ENCODE measurements around the gene IDH3G.

The IDH3G gene

DNA sequence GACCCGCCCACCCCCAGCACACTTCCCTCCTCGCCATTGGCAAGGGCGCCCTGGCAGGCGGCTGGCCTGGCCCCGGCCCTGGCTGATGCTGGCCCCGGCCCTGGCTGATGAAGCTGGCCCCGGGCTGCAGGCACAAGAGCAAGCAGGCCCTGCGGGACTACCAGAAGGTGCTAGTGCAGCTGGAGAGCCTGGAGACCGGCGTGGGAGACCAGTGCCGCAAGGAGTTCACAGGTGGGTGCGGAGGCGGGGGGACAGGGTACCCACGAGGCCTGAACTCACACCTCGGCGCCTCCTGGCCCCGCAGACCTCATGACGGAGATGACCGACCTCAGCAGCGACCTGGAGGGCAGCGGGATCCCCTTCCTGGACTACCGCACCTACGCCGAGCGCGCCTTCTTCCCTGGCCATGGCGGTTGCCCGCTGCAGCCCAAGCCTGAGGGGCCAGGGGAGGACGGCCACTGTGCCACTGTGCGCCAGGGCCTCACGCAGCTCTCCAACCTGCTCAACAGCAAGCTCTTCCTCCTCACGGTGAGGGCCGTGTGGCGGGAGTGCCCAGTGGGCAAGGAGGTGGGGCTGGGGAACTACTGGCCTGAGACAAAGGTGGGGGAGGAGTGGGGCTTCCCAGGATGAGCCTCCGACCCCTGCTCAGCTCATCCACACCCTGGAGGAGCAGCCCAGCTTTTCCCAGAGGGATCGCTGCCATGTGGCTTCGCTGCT is 19.4 kb downstream of the IDH3G start:
- H3K27me3 ChIP-seq (ENCODE audit: control insufficient read depth, insufficient read depth, low read length), result no peaks in the 10 kb centered on the region
- H3K9me3 ChIP-seq (ENCODE audit: control insufficient read depth, insufficient read depth, low read length), result no peaks in the 10 kb centered on the region
- H3K4me3 ChIP-seq (ENCODE audit: low read depth, low read length), result no peak overlapping the region
- no peaks in the 10 kb centered on the region for H3K36me3 ChIP-seq (ENCODE audit: control insufficient read depth, insufficient read depth, low read length)
- no peaks in the 10 kb centered on the region for H3K4me1 ChIP-seq (ENCODE audit: control insufficient read depth, insufficient read depth, low read length)
- no peak overlapping the region for H3K9ac ChIP-seq (ENCODE audit: low read depth, low read length)

DNA sequence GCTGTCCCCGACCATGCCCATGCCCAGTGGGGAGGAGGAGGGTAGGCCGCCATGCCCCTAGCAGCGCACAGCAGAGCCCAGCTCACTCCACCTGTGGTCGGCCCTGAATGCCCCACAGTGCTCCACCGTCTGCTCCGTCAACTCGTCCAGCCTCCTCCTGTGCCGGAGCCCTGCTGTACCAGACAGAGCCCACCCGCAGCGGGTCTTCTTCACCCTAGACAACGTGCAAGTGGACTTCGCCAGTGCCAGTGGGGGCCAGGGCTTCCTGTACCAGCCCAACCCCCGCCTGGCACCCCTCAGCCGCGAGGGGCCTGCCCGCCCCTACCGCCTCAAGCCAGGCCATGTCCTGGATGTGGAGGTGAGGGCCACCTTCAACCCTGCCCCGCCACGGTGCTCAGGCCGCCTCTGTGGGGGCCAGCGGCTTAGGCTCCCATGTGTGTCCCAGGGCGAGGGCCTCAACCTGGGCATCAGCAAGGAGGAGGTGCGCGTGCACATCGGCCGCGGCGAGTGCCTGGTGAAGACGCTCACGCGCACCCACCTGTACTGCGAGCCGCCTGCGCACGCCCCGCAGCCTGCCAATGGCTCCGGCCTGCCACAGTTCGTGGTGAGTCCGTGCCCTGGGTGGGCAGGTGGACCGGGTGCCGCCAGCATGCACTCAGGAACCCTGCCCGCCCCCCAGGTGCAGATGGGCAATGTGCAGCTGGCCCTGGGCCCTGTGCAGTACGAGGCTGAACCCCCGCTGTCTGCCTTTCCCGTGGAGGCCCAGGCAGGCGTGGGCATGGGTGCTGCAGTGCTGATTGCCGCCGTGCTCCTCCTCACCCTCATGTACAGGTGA is 20.2 kb downstream of the IDH3G start:
- Histone ChIP-seq H3K4me3 (ENCODE audit: low read depth, low read length) (no peak overlapping the region), H3K9me3 (ENCODE audit: control insufficient read depth, insufficient read depth, low read length) (no peaks in the 10 kb centered on the region), H3K9ac (ENCODE audit: low read depth, low read length) (no peak overlapping the region)

DNA sequence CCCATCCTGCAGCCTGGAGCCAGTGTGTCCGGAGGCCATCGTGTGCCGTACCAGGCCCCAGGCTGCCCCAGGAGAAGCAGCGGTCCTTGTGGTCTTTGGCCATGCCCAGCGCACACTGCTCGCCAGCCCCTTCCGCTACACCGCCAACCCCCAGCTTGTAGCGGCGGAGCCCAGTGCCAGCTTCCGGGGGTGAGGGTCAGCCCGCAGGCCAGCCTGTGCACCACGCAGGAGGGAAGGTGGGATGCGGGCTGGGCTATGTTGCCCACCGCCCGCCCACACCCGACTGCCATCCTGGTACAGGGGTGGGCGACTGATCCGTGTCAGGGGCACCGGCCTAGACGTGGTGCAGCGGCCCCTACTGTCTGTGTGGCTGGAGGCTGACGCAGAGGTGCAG is 21.0 kb downstream of the IDH3G start:
- no peaks in the 10 kb centered on the region for H3K9me3 ChIP-seq (ENCODE audit: control insufficient read depth, insufficient read depth, low read length)
- H3K9ac ChIP-seq (ENCODE audit: low read depth, low read length), result no peak overlapping the region
- no peaks in the 10 kb centered on the region for H3K4me1 ChIP-seq (ENCODE audit: control insufficient read depth, insufficient read depth, low read length)
- H3K4me3 ChIP-seq (ENCODE audit: low read depth, low read length), result no peak overlapping the region
- no peaks in the 10 kb centered on the region for H3K36me3 ChIP-seq (ENCODE audit: control insufficient read depth, insufficient read depth, low read length)
- no peaks in the 10 kb centered on the region for H3K27me3 ChIP-seq (ENCODE audit: control insufficient read depth, insufficient read depth, low read length)

More for the DNA sequence above, 20.2 kb downstream of the IDH3G start:
- H3K4me1 ChIP-seq (ENCODE audit: control insufficient read depth, insufficient read depth, low read length), result no peaks in the 10 kb centered on the region
- no peaks in the 10 kb centered on the region for H3K36me3 ChIP-seq (ENCODE audit: control insufficient read depth, insufficient read depth, low read length)
- no peaks in the 10 kb centered on the region for H3K27me3 ChIP-seq (ENCODE audit: control insufficient read depth, insufficient read depth, low read length)

DNA sequence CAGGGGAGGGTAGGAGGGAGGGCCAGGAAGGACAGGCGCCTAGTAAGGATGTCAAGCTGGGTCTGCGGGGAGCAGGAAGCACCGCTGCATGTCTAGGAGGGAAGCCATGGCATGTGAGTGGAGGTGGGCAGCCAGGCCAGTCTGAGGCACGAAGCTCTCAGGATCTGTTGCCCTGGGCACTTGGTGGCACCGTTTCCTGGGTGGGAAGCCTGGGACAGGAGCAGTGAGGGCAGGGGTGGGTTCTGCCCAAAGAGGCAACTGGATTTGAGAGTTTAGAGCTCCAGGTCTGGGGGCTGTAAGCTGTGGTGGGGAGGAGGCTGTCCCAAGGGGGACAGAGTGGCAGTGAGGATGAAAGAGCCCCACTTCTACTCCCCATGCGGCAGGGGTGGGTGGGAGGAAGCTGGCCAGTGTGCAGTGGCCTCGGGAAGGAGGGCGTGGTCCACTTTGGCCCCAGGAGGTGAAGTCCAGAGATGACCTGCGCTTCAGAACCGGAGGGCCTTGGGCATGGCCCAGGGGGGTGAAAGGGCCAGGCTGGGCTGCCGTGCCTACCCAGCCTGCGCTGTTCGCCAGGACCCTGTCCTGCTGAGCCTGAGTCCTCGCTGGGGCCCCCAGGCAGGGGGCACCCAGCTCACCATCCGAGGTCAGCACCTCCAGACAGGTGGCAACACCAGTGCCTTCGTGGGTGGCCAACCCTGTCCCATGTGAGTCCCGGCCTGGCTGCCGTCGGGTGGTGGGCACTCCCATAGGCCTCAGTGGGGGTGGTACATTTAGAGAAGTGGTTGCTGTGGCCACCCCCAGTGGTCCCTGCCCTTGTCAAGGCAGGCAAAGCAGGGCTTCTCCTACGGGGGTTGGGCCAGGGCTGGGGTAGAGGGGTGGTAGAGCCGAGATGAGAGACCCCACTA is 21.6 kb downstream of the IDH3G start:
- H3K4me1 ChIP-seq (ENCODE audit: control insufficient read depth, insufficient read depth, low read length), result no peaks in the 10 kb centered on the region
- H3K27me3 ChIP-seq (ENCODE audit: control insufficient read depth, insufficient read depth, low read length), result no peaks in the 10 kb centered on the region
- H3K4me3 ChIP-seq (ENCODE audit: low read depth, low read length), result no peak overlapping the region
- H3K9me3 ChIP-seq (ENCODE audit: control insufficient read depth, insufficient read depth, low read length), result no peaks in the 10 kb centered on the region
- no peaks in the 10 kb centered on the region for H3K36me3 ChIP-seq (ENCODE audit: control insufficient read depth, insufficient read depth, low read length)
- H3K9ac ChIP-seq (ENCODE audit: low read depth, low read length), result no peak overlapping the region

DNA sequence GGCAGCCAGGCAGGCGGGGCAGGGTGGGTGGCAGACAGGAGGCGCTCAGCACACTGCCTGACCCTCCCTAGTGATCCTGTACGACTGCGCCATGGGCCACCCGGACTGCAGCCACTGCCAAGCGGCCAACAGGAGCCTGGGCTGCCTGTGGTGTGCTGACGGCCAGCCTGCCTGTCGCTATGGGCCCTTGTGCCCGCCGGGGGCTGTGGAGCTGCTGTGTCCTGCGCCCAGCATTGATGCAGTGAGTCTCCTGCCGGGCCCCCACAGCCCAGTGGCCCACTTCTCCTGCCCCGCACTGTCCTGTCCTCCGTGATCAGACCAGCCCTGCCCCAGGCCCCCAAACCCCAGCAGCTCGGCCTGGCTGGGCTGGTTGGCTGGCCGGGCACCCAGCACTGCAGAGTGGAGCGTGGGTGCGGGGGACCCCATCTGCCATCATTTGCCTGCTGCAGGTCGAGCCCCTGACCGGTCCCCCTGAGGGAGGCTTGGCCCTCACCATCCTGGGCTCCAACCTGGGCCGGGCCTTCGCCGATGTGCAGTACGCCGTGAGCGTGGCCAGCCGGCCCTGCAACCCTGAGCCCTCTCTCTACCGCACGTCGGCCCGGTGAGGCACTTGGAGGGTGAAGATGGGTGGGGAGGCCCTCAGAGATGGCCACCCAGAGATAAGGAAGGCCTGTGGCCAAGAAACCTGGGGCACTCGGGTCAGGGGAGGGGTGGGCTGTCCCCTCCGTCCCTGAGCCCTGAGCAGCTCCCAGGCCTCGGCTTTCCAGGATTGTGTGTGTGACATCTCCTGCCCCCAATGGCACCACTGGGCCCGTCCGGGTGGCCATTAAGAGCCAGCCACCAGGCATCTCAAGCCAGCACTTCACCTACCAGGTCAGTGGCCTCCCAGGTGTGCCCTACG is 22.5 kb downstream of the IDH3G start:
- Histone ChIP-seq H3K4me1 (ENCODE audit: control insufficient read depth, insufficient read depth, low read length) (no peaks in the 10 kb centered on the region), H3K27me3 (ENCODE audit: control insufficient read depth, insufficient read depth, low read length) (no peaks in the 10 kb centered on the region), H3K9ac (ENCODE audit: low read depth, low read length) (no peak overlapping the region), H3K9me3 (ENCODE audit: control insufficient read depth, insufficient read depth, low read length) (no peaks in the 10 kb centered on the region), H3K36me3 (ENCODE audit: control insufficient read depth, insufficient read depth, low read length) (no peaks in the 10 kb centered on the region), H3K4me3 (ENCODE audit: low read depth, low read length) (no peak overlapping the region)

DNA sequence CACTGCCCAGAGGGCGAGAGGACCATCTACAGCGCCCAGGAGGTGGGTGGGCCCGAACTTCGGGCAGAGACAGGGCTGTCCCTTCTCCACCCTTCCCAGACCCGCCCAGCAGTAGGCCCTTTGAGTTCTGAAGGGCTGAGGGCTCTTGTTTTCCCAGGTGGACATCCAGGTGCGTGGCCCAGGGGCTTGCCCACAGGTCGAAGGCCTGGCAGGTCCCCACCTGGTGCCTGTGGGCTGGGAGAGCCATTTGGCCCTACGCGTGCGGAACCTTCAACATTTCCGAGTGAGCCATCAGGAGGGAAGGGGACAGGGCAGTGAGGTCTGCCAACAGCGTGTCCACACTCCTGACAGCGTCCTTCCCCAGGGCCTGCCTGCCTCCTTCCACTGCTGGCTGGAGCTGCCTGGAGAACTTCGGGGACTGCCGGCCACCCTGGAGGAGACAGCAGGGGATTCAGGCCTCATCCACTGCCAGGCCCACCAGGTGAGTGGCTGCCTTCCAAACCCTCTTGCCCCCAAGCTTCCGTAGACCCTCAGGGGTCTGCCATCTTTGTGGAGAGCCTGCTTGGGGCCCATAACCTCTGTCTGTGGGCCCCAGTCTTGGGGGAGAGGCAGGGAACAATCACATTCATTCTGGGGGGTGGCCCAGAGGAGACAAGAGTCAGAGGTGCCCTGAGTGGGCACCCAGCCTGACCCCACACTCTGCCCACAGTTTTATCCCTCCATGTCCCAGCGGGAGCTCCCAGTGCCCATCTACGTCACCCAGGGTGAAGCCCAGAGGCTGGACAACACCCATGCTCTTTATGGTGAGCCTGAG is 23.4 kb downstream of the IDH3G start:
- Histone ChIP-seq H3K4me1 (ENCODE audit: control insufficient read depth, insufficient read depth, low read length) (no peaks in the 10 kb centered on the region), H3K9me3 (ENCODE audit: control insufficient read depth, insufficient read depth, low read length) (no peaks in the 10 kb centered on the region), H3K27me3 (ENCODE audit: control insufficient read depth, insufficient read depth, low read length) (no peaks in the 10 kb centered on the region), H3K4me3 (ENCODE audit: low read depth, low read length) (no peak overlapping the region), H3K9ac (ENCODE audit: low read depth, low read length) (no peak overlapping the region), H3K36me3 (ENCODE audit: control insufficient read depth, insufficient read depth, low read length) (no peaks in the 10 kb centered on the region)

DNA sequence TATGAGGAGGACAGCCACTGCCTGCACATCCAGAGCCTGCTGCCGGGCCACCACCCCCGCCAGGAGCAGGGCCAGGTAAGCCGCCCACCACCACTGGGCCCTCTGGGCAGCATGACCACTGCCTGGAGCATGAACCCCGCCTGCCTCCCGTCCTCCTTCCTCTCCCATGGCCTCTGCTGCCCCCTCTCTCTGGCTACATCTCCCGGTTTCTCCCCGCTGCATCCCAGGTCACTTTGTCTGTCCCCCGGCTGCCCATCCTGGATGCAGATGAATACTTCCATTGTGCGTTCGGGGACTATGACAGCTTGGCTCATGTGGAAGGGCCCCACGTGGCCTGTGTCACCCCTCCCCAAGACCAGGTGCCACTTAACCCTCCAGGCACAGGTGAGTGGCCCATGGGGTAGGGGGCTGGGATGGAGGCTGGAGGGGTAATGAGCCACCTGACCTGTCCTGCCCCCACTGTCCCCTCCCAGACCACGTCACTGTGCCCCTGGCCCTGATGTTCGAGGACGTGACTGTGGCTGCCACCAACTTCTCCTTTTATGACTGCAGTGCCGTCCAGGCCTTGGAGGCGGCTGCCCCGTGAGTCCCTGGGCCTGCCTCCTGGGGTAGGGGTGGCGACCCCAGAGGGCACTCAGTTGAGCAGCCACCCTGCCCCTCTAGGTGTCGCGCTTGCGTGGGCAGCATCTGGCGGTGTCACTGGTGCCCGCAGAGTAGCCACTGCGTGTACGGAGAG is 24.1 kb downstream of the IDH3G start:
- Histone ChIP-seq H3K4me3 (ENCODE audit: low read depth, low read length) (no peak overlapping the region), H3K9ac (ENCODE audit: low read depth, low read length) (no peak overlapping the region), H3K36me3 (ENCODE audit: control insufficient read depth, insufficient read depth, low read length) (no peaks in the 10 kb centered on the region), H3K4me1 (ENCODE audit: control insufficient read depth, insufficient read depth, low read length) (no peaks in the 10 kb centered on the region), H3K27me3 (ENCODE audit: control insufficient read depth, insufficient read depth, low read length) (no peaks in the 10 kb centered on the region), H3K9me3 (ENCODE audit: control insufficient read depth, insufficient read depth, low read length) (no peaks in the 10 kb centered on the region)

DNA sequence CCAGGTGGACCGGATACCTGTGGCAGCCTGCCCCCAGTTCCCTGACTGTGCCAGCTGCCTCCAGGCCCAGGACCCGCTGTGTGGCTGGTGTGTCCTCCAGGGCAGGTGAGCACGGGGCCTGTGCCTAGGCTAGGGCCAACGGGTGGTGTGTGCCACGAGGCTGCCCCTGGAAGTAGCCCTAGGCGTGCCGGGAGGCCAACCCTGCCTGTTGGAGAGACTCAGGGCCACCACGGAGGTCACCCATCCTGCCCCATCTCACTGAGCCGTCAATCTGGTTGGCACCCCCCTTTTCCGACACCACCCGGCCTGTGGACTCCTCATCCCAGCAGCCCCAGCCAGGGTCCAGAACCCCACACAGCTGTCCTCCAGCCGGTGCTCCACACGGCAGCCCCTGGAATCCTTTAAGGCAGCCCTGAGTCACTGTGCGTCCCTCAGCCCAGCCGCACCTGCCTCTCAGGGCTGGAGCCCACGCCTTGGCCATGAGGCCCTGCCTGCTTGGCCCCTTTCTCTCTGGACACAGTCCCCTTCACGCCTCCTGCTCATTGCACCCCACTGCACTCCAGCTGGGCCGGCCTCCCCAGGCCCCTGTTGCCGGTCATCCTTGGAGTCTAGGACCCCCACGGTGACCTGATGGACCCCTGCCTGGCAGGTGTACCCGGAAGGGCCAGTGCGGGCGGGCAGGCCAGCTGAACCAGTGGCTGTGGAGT is 24.9 kb downstream of the IDH3G start:
- no peaks in the 10 kb centered on the region for H3K27me3 ChIP-seq (ENCODE audit: control insufficient read depth, insufficient read depth, low read length)
- no peaks in the 10 kb centered on the region for H3K4me1 ChIP-seq (ENCODE audit: control insufficient read depth, insufficient read depth, low read length)
- no peaks in the 10 kb centered on the region for H3K36me3 ChIP-seq (ENCODE audit: control insufficient read depth, insufficient read depth, low read length)
- no peaks in the 10 kb centered on the region for H3K9me3 ChIP-seq (ENCODE audit: control insufficient read depth, insufficient read depth, low read length)
- no peak overlapping the region for H3K4me3 ChIP-seq (ENCODE audit: low read depth, low read length)
- no peak overlapping the region for H3K9ac ChIP-seq (ENCODE audit: low read depth, low read length)

DNA sequence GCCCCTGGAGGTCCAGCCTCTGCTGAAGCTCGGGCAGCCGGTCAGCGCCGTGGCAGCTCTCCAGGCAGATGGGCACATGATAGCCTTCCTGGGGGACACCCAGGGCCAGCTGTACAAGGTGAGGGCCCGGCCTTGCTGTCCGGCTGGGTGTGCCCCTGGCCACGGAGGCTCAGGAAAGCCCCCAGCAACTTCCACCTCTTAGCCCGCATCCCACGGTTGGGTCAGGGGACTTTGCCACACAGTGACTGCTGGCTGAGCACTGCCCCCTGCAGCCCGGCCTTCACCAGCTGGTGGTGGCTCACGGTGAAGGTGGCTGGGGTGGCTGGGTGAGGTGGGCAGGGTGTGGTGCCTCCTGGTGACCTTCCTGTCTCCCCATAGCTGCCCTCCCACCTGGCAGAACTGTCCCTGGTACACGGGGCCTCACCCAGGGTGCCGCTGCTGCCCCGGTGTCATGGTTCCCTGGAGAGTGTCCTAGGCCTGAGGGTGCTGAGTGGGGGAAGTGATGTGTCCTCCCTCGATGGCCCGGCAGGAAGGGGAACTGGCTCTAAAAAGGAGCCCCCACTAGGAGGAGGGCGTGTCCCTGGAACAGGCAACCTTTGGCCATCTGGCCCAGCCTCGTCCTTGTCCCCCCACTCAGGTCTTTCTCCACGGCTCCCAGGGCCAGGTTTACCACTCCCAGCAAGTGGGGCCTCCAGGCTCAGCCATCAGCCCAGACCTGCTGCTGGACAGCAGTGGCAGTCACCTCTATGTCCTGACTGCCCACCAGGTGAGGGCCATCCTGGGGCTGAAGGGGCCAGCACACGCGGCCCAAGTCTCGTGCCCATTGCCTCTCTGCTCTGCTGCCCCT is 25.6 kb downstream of the IDH3G start:
- H3K9me3 ChIP-seq (ENCODE audit: control insufficient read depth, insufficient read depth, low read length), result no peaks in the 10 kb centered on the region
- H3K27me3 ChIP-seq (ENCODE audit: control insufficient read depth, insufficient read depth, low read length), result no peaks in the 10 kb centered on the region
- no peaks in the 10 kb centered on the region for H3K36me3 ChIP-seq (ENCODE audit: control insufficient read depth, insufficient read depth, low read length)
- H3K4me3 ChIP-seq (ENCODE audit: low read depth, low read length), result no peak overlapping the region
- no peak overlapping the region for H3K9ac ChIP-seq (ENCODE audit: low read depth, low read length)
- no peaks in the 10 kb centered on the region for H3K4me1 ChIP-seq (ENCODE audit: control insufficient read depth, insufficient read depth, low read length)
